Stomach (tissue), 9 donors: ENCODE measurements around the gene HMGB4. TPM values are rescaled to one million over a fixed set of nuclear protein-coding genes. Genes with fewer than 3 reads are reported as not detected.

ENCODE experiments used
- DNase-seq, 2 donors: peaks; one replicate each; pipeline versions ENCODE4 v3.0.0 to v3.0.0-alpha.2; 2013 to 2019
- H3K27ac ChIP-seq, 5 donors: fragments of 200-600 bp in 4 of 5; sonication (generic) in 4 of 5; one replicate each; pipeline ENCODE4 v1.5.1; 2013 to 2019; ENCODE audit warnings: mild to moderate bottlenecking in 1 of 5, moderate library complexity in 1 of 5
- H3K27me3 ChIP-seq, 3 donors: fragments of 200-600 bp; sonication (generic); one replicate each; pipeline ENCODE4 v1.5.1; 2017 to 2019; ENCODE audit warnings: mixed run types in 1 of 3
- H3K36me3 ChIP-seq, 4 donors: fragments of 200-600 bp; sonication (generic); 1 replicate in 3 of 4; 2 replicates in 1 of 4; pipeline ENCODE4 v1.5.1; 2016 to 2019
- H3K4me1 ChIP-seq, 4 donors: fragments of 200-600 bp; sonication (generic); one replicate each; pipeline ENCODE4 v1.5.1; 2016 to 2019
- H3K4me3 ChIP-seq, 4 donors: fragments of 200-600 bp; sonication (generic) in 3 of 4; one replicate each; pipeline ENCODE4 v1.5.1; 2016 to 2019; ENCODE audit warnings: mild to moderate bottlenecking in 1 of 4
- H3K9me3 ChIP-seq, 4 donors: fragments of 200-600 bp; sonication (generic); one replicate each; pipeline ENCODE4 v1.5.1; 2016 to 2019
- CTCF ChIP-seq, 7 experiments: fragments of 450-650 bp in 4 of 7; fragments of 200-600 bp in 3 of 7; sonication (generic) in 3 of 7; IDR thresholded peaks; one replicate each; pipeline ENCODE4 v1.5.1; 2016 to 2019; ENCODE audit warnings: antibody characterized with exemption in 7 of 7, control low read depth in 2 of 7, mild to moderate bottlenecking in 1 of 7
- EP300 ChIP-seq: sonication (generic); formaldehyde crosslinking; IDR thresholded peaks from one replicate; pipeline ENCODE4 v1.6.1; 2017; ENCODE audit warnings: antibody characterized with exemption
- POLR2A ChIP-seq, 4 donors: fragments of 450-650 bp; IDR thresholded peaks; one replicate each; pipeline ENCODE4 v1.6.1; 2016; ENCODE audit warnings: antibody characterized with exemption in 4 of 4, control low read depth in 2 of 4, mild to moderate bottlenecking in 1 of 4, moderate library complexity in 1 of 4
- POLR2AphosphoS5 ChIP-seq, 3 donors: sonication (generic); formaldehyde crosslinking; IDR thresholded peaks; one replicate each; pipeline ENCODE4 v1.6.1; 2016; ENCODE audit warnings: antibody characterized with exemption in 3 of 3
- WGBS, 5 donors: extraction: QIAGEN DNeasy Blood & Tissue Kit in 3 of 5; methylation state at CpG; one replicate each; pipeline versions ENCODE4 v1.1.5 to v1.1.7; 2013 to 2018; 5-methylcytosine and 5-hydroxymethylcytosine counted together
- intact Hi-C: fragments of 100-400 bp; cut with DNase I; formaldehyde crosslinking; loops from one replicate; pipeline ENCODE4 v1.15.1; 2023; ENCODE audit warnings: low total_unique reads
- polyA plus RNA-seq, 3 donors: library from polyadenylated mRNA; stranded (reverse); fragments of 200-250 nt; gene quantifications; one replicate each; pipeline ENCODE4 v1.2.3, GENCODE V29; 2013
- total RNA-seq, 5 donors: library from RNA; depleted of rRNA; stranded (reverse); fragments of >200 nt; gene quantifications; one replicate each; pipeline versions ENCODE4 v1.1.0 to v1.2.3, GENCODE V29; 2014 to 2016
- donor health status: healthy with polysubstance abuse.
- donor health status: Bipolar disorder and iron deficiency.
- donor health status: healthy.

The HMGB4 gene
- total and polyA plus RNA-seq, 8 donors: not detected

GRCh38 chr1:33860671-33861070, 3.2 kb upstream of the HMGB4 start:
- no peaks in the 10 kb centered on the region for H3K4me1 ChIP-seq
- peaks cover 0 to 44% (median 0%) of the 10 kb centered on the region in 3 donors for H3K27me3 ChIP-seq
- no peaks in the 10 kb centered on the region for H3K36me3 ChIP-seq
- H3K4me3 ChIP-seq: no peak overlapping the region
- DNase-seq: no peak
- 68 to 81% (median 75%) methylated on average over 2 of the region's 2 CpGs for WGBS, 5 donors
- no peaks in the 10 kb centered on the region for H3K9me3 ChIP-seq
- TF ChIP-seq CTCF (IDR thresholded peaks at IDR 0.05) (no peak), POLR2A (IDR thresholded peaks at IDR 0.05) (no peak), POLR2AphosphoS5 (IDR thresholded peaks at IDR 0.05) (no peak), EP300 (no peak)
- intact Hi-C loops: no loop called here
- no peak overlapping the region for H3K27ac ChIP-seq

DNA sequence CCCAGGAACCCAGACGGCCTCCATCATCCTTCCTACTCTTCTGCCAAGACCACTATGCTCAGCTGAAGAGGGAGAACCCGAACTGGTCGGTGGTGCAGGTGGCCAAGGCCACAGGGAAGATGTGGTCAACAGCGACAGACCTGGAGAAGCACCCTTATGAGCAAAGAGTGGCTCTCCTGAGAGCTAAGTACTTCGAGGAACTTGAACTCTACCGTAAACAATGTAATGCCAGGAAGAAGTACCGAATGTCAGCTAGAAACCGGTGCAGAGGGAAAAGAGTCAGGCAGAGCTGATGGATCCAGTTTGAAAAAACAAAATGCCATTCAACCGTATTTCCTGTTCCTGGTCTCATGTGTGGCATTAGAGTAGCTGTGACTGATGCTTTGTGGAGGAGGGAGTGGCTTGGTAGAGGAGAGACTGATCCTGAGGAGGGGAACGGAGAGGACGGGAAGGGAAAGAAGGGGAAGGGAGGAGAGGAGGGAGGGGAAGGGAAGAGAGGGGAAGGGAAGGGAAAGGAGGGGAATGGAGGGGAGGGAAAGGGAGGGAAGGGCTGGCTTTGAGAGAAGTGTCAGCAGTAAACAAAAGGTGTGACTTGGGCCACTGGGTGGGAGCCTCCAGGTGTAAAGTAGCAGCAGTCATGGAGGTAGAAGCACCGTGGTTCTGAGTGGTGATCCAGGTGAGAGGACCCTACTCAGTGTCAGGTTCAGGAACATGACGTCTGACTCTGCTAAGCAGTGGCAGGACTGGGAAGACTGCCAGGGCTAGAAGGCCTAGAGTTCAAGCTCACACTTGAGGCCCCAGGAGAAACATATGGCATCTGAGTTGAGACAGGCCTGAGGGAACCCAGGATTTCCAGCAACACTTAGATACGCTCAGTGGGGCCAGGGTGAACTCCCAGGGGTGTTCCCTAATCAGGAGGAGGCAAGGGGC, 846 bp downstream of the HMGB4 start:
- Histone ChIP-seq H3K27me3 (peaks cover 0 to 26% (median 0%) of the 10 kb centered on the region in 3 donors), H3K9me3 (no peaks in the 10 kb centered on the region), H3K4me3 (no peak overlapping the region), H3K36me3 (no peaks in the 10 kb centered on the region), H3K27ac (no peak overlapping the region), H3K4me1 (no peaks in the 10 kb centered on the region)
- no peak for TF ChIP-seq CTCF (IDR thresholded peaks at IDR 0.05)
- DNase-seq: no peak
- WGBS, 5 donors: 62 to 73% (median 65%) methylated on average over 14 of the region's 14 CpGs
- intact Hi-C loops: no loop called here

DNA sequence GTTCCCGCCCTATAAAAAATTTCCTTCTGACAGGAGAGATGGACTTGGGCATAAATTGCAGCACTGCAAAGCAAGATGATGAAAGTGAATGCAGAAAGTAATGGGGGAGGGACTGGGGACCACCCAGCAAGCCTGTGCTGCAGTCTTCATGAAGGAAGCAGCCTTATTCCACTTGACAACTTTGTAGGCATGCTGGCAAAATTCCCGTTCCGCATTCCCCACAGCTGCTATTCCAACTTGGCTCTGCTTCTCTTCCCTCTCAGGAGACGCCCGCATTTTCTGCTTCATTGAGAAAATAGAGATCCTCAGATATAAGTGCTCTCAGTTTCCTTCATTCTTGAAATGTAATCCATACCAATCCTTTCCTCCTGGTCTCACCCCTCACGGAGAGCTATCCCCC, 2.4 kb downstream of the HMGB4 start:
- DNase-seq: peak in 1 of 2 donors; percentile 45
- intact Hi-C loops: no loop called here
- H3K36me3 ChIP-seq: no peaks in the 10 kb centered on the region
- TF ChIP-seq EP300: no peak
- H3K4me1 ChIP-seq: no peaks in the 10 kb centered on the region
- H3K4me3 ChIP-seq: no peak overlapping the region
- H3K27ac ChIP-seq: no peak overlapping the region
- peaks cover 0 to 26% (median 0%) of the 10 kb centered on the region in 3 donors for H3K27me3 ChIP-seq
- H3K9me3 ChIP-seq: no peaks in the 10 kb centered on the region
- 52 to 73% (median 67%) methylated on average over 6 of the region's 6 CpGs for WGBS, 5 donors

DNA sequence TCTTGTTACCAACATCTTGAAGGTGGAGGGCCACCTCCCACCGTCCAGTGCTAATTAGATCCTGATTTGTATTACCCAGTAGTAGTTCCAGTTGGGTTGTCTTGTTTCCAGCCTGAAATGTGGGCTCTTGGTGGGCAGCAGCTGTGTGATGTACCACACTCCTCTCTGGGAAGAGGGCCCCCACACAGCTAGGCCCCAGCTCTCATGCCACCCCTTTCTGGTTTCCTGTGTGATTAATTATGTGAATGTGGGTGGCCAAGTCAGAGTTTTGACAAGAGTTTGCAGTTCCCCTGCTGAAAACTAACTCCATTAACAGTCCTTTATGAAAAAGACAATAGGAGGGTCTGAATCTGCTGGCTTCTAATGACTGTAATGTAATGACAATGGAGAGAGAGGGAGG, 3.8 kb downstream of the HMGB4 start:
- no peak overlapping the region for H3K27ac ChIP-seq
- no peak for DNase-seq
- H3K4me3 ChIP-seq: no peak overlapping the region
- H3K27me3 ChIP-seq: peaks cover 0 to 26% (median 0%) of the 10 kb centered on the region in 3 donors
- WGBS, 5 donors: 62 to 91% (median 78%) methylated on average over 1 of the region's 1 CpG
- TF ChIP-seq CTCF (IDR thresholded peaks at IDR 0.05) (no peak), EP300 (no peak), POLR2A (IDR thresholded peaks at IDR 0.05) (no peak), POLR2AphosphoS5 (IDR thresholded peaks at IDR 0.05) (no peak)
- H3K9me3 ChIP-seq: no peaks in the 10 kb centered on the region
- H3K36me3 ChIP-seq: no peaks in the 10 kb centered on the region
- intact Hi-C loops: no loop called here
- H3K4me1 ChIP-seq: no peaks in the 10 kb centered on the region

DNA sequence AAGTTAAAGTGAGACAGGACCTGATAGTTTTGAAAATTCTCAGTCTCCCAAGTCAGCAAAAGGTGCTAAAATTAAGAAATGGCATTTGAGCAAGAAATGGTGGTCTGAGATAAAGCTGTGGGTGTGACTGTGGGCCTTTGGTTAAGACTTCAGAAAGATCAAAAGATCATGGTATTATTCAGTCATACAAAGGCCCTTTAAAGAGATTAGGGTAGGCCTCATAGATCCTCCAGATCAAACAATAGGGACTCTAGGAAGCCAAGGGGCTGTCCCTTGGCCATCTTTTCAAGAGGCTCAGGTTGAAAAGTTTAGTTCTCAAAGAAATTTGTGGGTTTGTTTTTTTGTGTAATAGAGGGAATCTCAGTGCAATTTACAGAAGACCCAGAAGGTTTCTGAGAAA, 8.4 kb downstream of the HMGB4 start:
- Histone ChIP-seq H3K9me3 (no peaks in the 10 kb centered on the region), H3K27ac (no peak overlapping the region), H3K4me1 (no peaks in the 10 kb centered on the region), H3K4me3 (no peak overlapping the region), H3K27me3 (peaks cover 0 to 4% (median 0%) of the 10 kb centered on the region in 3 donors), H3K36me3 (no peaks in the 10 kb centered on the region)
- intact Hi-C loops: no loop called here
- DNase-seq: no peak
- no peak for TF ChIP-seq POLR2A (IDR thresholded peaks at IDR 0.05)
- no peak for TF ChIP-seq EP300
- TF ChIP-seq CTCF (IDR thresholded peaks at IDR 0.05): no peak
- TF ChIP-seq POLR2AphosphoS5 (IDR thresholded peaks at IDR 0.05): no peak
